Nephron progenitor cell (in vitro differentiated cells): ENCODE measurements around the gene ALDH3A1.

Experiments
- DNase-seq: peaks from one replicate; pipeline ENCODE4 v3.0.0; 2021
- H3K27ac Mint-ChIP-seq: 2 replicates; pipeline ENCODE4 v1.8.0; 2021; ENCODE audit warnings: mild to moderate bottlenecking, moderate library complexity, mixed read lengths
- H3K27me3 Mint-ChIP-seq: 2 replicates; pipeline ENCODE4 v1.8.0; 2021; ENCODE audit warnings: mild to moderate bottlenecking, low read depth, mixed read lengths; ENCODE audit not compliant: poor library complexity
- H3K36me3 Mint-ChIP-seq: 2 replicates; pipeline ENCODE4 v1.8.0; 2021; ENCODE audit warnings: low read depth, mixed read lengths
- H3K4me1 Mint-ChIP-seq: 2 replicates; pipeline ENCODE4 v1.8.0; 2021; ENCODE audit warnings: mixed read lengths
- H3K4me3 Mint-ChIP-seq: 2 replicates; pipeline ENCODE4 v1.8.0; 2021; ENCODE audit warnings: mild to moderate bottlenecking, moderate library complexity, mixed read lengths
- H3K9me3 Mint-ChIP-seq: 2 replicates; pipeline ENCODE4 v1.8.0; 2021; ENCODE audit warnings: mild to moderate bottlenecking, moderate library complexity, mixed read lengths
- CTCF ChIP-seq: fragments of 200-600 bp; sonication (generic); IDR thresholded peaks from 2 replicates; pipeline ENCODE4 v1.5.0; 2021; ENCODE audit warnings: antibody characterized with exemption

Gene ALDH3A1

GRCh38 chr17:19740933-19741332, 7.2 kb downstream of the ALDH3A1 start:
- Mint-ChIP-seq H3K4me1 (peaks cover 10% of the 10 kb centered on the region), H3K36me3 (no peaks in the 10 kb centered on the region), H3K4me3 (no peak overlapping the region), H3K9me3 (no peaks in the 10 kb centered on the region), H3K27ac (no peak overlapping the region), H3K27me3 (peaks cover 14% of the 10 kb centered on the region)
- no peak for DNase-seq
- TF ChIP-seq CTCF: no peak

GRCh38 chr17:19739241-19740201, 8.6 kb downstream of the ALDH3A1 start:
- TF ChIP-seq CTCF: no peak
- DNase-seq: no peak
- Mint-ChIP-seq H3K9me3 (no peaks in the 10 kb centered on the region), H3K4me3 (no peak overlapping the region), H3K4me1 (peaks cover 12% of the 10 kb centered on the region), H3K27me3 (peaks cover 12% of the 10 kb centered on the region), H3K27ac (no peak overlapping the region), H3K36me3 (no peaks in the 10 kb centered on the region)

- TF ChIP-seq CTCF: no peak
- Mint-ChIP-seq H3K27me3 (peaks cover 12% of the 10 kb centered on the region), H3K9me3 (no peaks in the 10 kb centered on the region), H3K4me3 (no peak overlapping the region), H3K36me3 (no peaks in the 10 kb centered on the region), H3K27ac (no peak overlapping the region), H3K4me1 (peaks cover 17% of the 10 kb centered on the region)
- DNase-seq: no peak
Measured at GRCh38 chr17:19738757-19739156, 9.3 kb downstream of the ALDH3A1 start.

- no peak for TF ChIP-seq CTCF
- peaks cover 10% of the 10 kb centered on the region for H3K27me3 Mint-ChIP-seq
- DNase-seq: no peak
- H3K27ac Mint-ChIP-seq: no peak overlapping the region
- no peaks in the 10 kb centered on the region for H3K9me3 Mint-ChIP-seq
- H3K36me3 Mint-ChIP-seq: no peaks in the 10 kb centered on the region
- H3K4me1 Mint-ChIP-seq: peaks cover 17% of the 10 kb centered on the region
- H3K4me3 Mint-ChIP-seq: no peak overlapping the region
Measured at GRCh38 chr17:19738073-19738449, 10.0 kb downstream of the ALDH3A1 start.

- Mint-ChIP-seq H3K9me3 (no peaks in the 10 kb centered on the region), H3K36me3 (no peaks in the 10 kb centered on the region), H3K27me3 (peaks cover 11% of the 10 kb centered on the region), H3K4me1 (peaks cover 17% of the 10 kb centered on the region), H3K27ac (no peak overlapping the region), H3K4me3 (no peak overlapping the region)
- TF ChIP-seq CTCF: no peak
- no peak for DNase-seq
Measured at GRCh38 chr17:19737305-19738072, 10.6 kb downstream of the ALDH3A1 start.
